HepG2 (cell line): ENCODE data around the gene FSD1. TPM values are rescaled to one million over a fixed set of nuclear protein-coding genes. Genes with fewer than 3 reads are reported as not detected.

Experiments used
- ATAC-seq: fragments of 200-7000 bp; cut with Tn5 transposase; 3 replicates; pipeline ENCODE4 v1.9.1; 2020; ENCODE audit warnings: mild to moderate bottlenecking, moderate library complexity
- BruUV-seq: library from RNA; stranded (reverse); fragments of 400-500 nt; replicated peaks from 2 replicates; lab custom pipeline; 2021; lab: Mats Ljungman, UMichigan
- CTCF ChIA-PET: fragments of 300-600 bp; formaldehyde crosslinking; extraction: SDS; loops from one replicate; lab custom pipeline; 2021; ENCODE audit warnings: low total read pairs, inconsistent platforms, low intra/inter-chr PET ratio; lab: Yijun Ruan, JAX
- POLR2A ChIA-PET: fragments of 350-600 bp; sonication (Branson Sonifier 250); formaldehyde crosslinking; loops from one replicate; lab custom pipeline; 2020; ENCODE audit warnings: antibody characterized with exemption, inconsistent platforms; lab: Yijun Ruan, JAX
- DNase-seq: peaks from one replicate; pipeline ENCODE4 v3.0.0-alpha.2; 2015; ENCODE audit warnings: low spot score
- FAIRE-seq: peaks from 3 replicates; lab custom pipeline; 2011; peaks lifted over from hg19 to GRCh38; lab: Jason Lieb, UNC
- H2AFZ ChIP-seq: one replicate; pipeline ENCODE4 v1.6.1; 2011; ENCODE audit warnings: low read length, inconsistent platforms
- H3K27ac ChIP-seq: fragments of 300-600 bp; 3 replicates; pipeline ENCODE4 v1.8.0; 2011; ENCODE audit warnings: mixed run types, mild to moderate bottlenecking, mixed read lengths, low read length, inconsistent platforms; ENCODE audit not compliant: insufficient read depth; ENCODE audit errors: extremely low read length
- H3K27me3 ChIP-seq, 2 experiments: fragments of 200-600 bp in 1 of 2; 2 replicates in 1 of 2; 3 replicates in 1 of 2; pipeline versions ENCODE4 v1.6.0 to v1.8.0; 2011; ENCODE audit warnings: low read length in 2 of 2, mild to moderate bottlenecking in 2 of 2, moderate library complexity in 2 of 2, inconsistent platforms in 1 of 2; ENCODE audit not compliant: insufficient read depth in 2 of 2, control insufficient read depth in 1 of 2
- H3K36me3 ChIP-seq, 2 experiments: fragments of 200-600 bp in 1 of 2; replicated peaks in 1 of 2; 2 replicates in 1 of 2; 3 replicates in 1 of 2; pipeline versions ENCODE4 v1.5.1 to v1.8.0; 2011; ENCODE audit warnings: low read length in 2 of 2, inconsistent platforms in 1 of 2; ENCODE audit not compliant: insufficient read depth in 2 of 2, control insufficient read depth in 1 of 2
- H3K4me1 ChIP-seq: 2 replicates; pipeline ENCODE4 v1.5.1; 2012; ENCODE audit warnings: low read length, inconsistent platforms; ENCODE audit not compliant: insufficient read depth
- H3K4me2 ChIP-seq: 2 replicates; pipeline ENCODE4 v1.6.0; 2011; ENCODE audit warnings: low read depth, low read length, inconsistent platforms
- H3K4me3 ChIP-seq, 3 experiments: fragments of 200-600 bp in 1 of 3; sonication (generic), shearing (Covaris generic) in 1 of 3; replicated peaks in 1 of 3; 2 replicates each; pipeline ENCODE4 v1.5.1; 2011 to 2016; ENCODE audit warnings: low read length in 3 of 3, inconsistent platforms in 2 of 3, low read depth in 2 of 3, mild to moderate bottlenecking in 2 of 3, control low read depth in 1 of 3, mixed read lengths in 1 of 3; ENCODE audit not compliant: insufficient read depth in 1 of 3
- H3K79me2 ChIP-seq: one replicate; pipeline ENCODE4 v1.6.1; 2011; ENCODE audit warnings: low read length, inconsistent platforms; ENCODE audit not compliant: insufficient read depth
- H3K9ac ChIP-seq: 2 replicates; pipeline ENCODE4 v1.6.0; 2011; ENCODE audit warnings: mild to moderate bottlenecking, low read depth, low read length, inconsistent platforms; ENCODE audit not compliant: insufficient read depth
- H3K9me3 ChIP-seq: 2 replicates; pipeline ENCODE4 v1.5.1; 2012; ENCODE audit warnings: mild to moderate bottlenecking, low read length
- H4K20me1 ChIP-seq: 2 replicates; pipeline ENCODE4 v1.6.0; 2011; ENCODE audit warnings: inconsistent platforms, mild to moderate bottlenecking, low read length, moderate library complexity; ENCODE audit not compliant: insufficient read depth
- FOXM1 ChIP-seq: sonication (generic); formaldehyde crosslinking; IDR thresholded peaks from 2 replicates; pipeline ENCODE4 v1.5.0; 2020; ENCODE audit warnings: missing genetic modification reagents
- PITX1 ChIP-seq: sonication (generic); formaldehyde crosslinking; IDR thresholded peaks from 2 replicates; pipeline ENCODE4 v1.5.1; 2020; ENCODE audit warnings: mild to moderate bottlenecking, missing genetic modification reagents
- POLR2A ChIP-seq, 2 experiments: IDR thresholded peaks; 2 replicates each; pipeline ENCODE4 v1.6.1; 2011; ENCODE audit warnings: low read depth in 2 of 2, low read length in 2 of 2, mild to moderate bottlenecking in 1 of 2, moderate library complexity in 1 of 2; ENCODE audit not compliant: insufficient read depth in 1 of 2
- RELA ChIP-seq: sonication (generic); formaldehyde crosslinking; IDR thresholded peaks from 2 replicates; pipeline ENCODE4 v1.4.0; 2020; ENCODE audit warnings: missing genetic modification reagents
- SIN3B ChIP-seq: fragments of 150-350 bp; IDR thresholded peaks from 2 replicates; pipeline ENCODE4 v1.6.1; 2014; ENCODE audit warnings: low read length
- ZBTB38 ChIP-seq: sonication (generic); formaldehyde crosslinking; IDR thresholded peaks from 2 replicates; pipeline ENCODE4 v1.5.1; 2020; ENCODE audit warnings: mild to moderate bottlenecking, missing genetic modification reagents
- ZNF230 ChIP-seq: sonication (generic); formaldehyde crosslinking; IDR thresholded peaks from 2 replicates; pipeline ENCODE4 v1.4.0; 2020; ENCODE audit warnings: mild to moderate bottlenecking, missing genetic modification reagents
- ZNF652 ChIP-seq: IDR thresholded peaks from 2 replicates; pipeline ENCODE4 v1.6.1; 2016; ENCODE audit warnings: low read depth, borderline replicate concordance
- ZNF761 ChIP-seq: sonication (generic); formaldehyde crosslinking; conservative IDR thresholded peaks from 2 replicates; pipeline ENCODE4 v1.4.0; 2020; ENCODE audit warnings: mild to moderate bottlenecking, missing genetic modification reagents
- WGBS: methylation state at CpG from one replicate; pipeline ENCODE4 v1.1.6; 2017; ENCODE audit warnings: low lambda C conversion rate; 5-methylcytosine and 5-hydroxymethylcytosine counted together
- in situ Hi-C: cut with HindIII; loops from 2 replicates; pipeline ENCODE4 v1.10.0; 2017; ENCODE audit warnings: low pct_unique_long_range_greater_than_20kb; ENCODE audit not compliant: extremely low pct_ligation_motif_present
- intact Hi-C: fragments of 100-400 bp; cut with micrococcal nuclease; formaldehyde crosslinking; loops from one replicate; pipeline ENCODE4 v1.10.0; 2022; ENCODE audit not compliant: unreplicated experiment
- polyA plus RNA-seq, 8 experiments: library from polyadenylated mRNA; depleted of rRNA in 3 of 8; stranded (reverse) in 7 of 8; unstranded in 1 of 8; fragments of >200 nt; fragmentation: Illumina TruSeq in 4 of 8; extraction: Trizol in 4 of 8; gene quantifications; 2 replicates each; pipeline versions ENCODE4 v1.2.1 to v1.2.3, GENCODE V29; 2011 to 2016; ENCODE audit warnings: low read depth in 4 of 8, missing spikeins in 1 of 8, mixed read lengths in 1 of 8; ENCODE audit not compliant: insufficient read depth in 1 of 8
- total RNA-seq, 5 experiments: library from RNA; depleted of rRNA; stranded (reverse); fragments of >200 nt; fragmentation: Illumina TruSeq; extraction: Trizol; gene quantifications; 2 replicates each; pipeline ENCODE4 v1.2.3, GENCODE V29; 2016; ENCODE audit warnings: low read depth in 1 of 5
- TF ChIP-seq, protein P1 (sequence below): sonication (generic); formaldehyde crosslinking; IDR thresholded peaks from 2 replicates; pipeline ENCODE4 v1.4.0; 2020; ENCODE audit warnings: missing genetic modification reagents
- TF ChIP-seq, protein P2 (sequence below): IDR thresholded peaks from 2 replicates; pipeline ENCODE4 v1.4.0; 2020; ENCODE audit warnings: mild to moderate bottlenecking, missing genetic modification reagents

The FSD1 gene
- total and polyA plus RNA-seq, 2 of the 13 experiments (the other 11 are each of a cell fraction or from before 2014, with no cell fraction given): 0.29 to 0.66 TPM

DNA sequence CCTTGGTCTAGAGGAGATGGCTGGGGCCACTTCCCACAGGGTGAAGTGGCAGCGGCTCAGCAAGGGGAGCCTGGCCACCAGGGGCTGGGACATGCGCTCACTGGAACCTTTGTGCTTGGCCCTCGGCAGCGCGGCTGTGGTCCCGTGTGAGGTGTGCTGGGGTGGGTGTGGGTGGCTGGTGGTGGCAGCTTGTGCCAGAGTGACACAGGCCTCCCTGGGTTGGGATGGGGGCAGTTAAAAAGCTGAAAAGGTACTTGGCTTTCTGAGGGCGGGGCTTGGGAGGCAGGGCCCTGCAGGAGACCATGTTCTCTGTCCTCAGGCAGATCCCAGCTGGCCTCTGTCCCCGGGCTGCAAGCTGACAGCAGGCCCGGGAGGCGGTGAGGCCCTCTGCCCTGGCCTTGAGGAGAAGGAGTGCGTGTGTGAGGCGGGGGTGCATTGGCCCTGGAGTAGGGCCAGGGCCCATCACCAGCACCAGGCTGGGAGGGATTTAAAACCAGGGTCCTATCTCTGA, 56.3 kb downstream of the FSD1 start (continued):
- TF ChIP-seq SIN3B: no peak
- TF ChIP-seq, protein P1, sequence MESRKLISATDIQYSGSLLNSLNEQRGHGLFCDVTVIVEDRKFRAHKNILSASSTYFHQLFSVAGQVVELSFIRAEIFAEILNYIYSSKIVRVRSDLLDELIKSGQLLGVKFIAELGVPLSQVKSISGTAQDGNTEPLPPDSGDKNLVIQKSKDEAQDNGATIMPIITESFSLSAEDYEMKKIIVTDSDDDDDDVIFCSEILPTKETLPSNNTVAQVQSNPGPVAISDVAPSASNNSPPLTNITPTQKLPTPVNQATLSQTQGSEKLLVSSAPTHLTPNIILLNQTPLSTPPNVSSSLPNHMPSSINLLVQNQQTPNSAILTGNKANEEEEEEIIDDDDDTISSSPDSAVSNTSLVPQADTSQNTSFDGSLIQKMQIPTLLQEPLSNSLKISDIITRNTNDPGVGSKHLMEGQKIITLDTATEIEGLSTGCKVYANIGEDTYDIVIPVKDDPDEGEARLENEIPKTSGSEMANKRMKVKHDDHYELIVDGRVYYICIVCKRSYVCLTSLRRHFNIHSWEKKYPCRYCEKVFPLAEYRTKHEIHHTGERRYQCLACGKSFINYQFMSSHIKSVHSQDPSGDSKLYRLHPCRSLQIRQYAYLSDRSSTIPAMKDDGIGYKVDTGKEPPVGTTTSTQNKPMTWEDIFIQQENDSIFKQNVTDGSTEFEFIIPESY (CRISPR knock-in tag): peak; percentile 55; the same call in 1 of the 2 replicates
- TF ChIP-seq POLR2A (IDR thresholded peaks at IDR 0.05; ENCODE audit: insufficient read depth in 1 of 2, low read depth in 2 of 2, low read length in 2 of 2): 0 out of 4 replicates have a peak, but pooled peaks of 1 of the 2 experiments have one; percentile 12
- TF ChIP-seq RELA (CRISPR knock-in tag): no peak
- no peak for TF ChIP-seq ZNF230
- no peak for TF ChIP-seq ZNF761 (CRISPR knock-in tag)
- TF ChIP-seq ZBTB38 (CRISPR knock-in tag): 0 out of 2 replicates have a peak, but pooled peaks have one; percentile 36

DNA sequence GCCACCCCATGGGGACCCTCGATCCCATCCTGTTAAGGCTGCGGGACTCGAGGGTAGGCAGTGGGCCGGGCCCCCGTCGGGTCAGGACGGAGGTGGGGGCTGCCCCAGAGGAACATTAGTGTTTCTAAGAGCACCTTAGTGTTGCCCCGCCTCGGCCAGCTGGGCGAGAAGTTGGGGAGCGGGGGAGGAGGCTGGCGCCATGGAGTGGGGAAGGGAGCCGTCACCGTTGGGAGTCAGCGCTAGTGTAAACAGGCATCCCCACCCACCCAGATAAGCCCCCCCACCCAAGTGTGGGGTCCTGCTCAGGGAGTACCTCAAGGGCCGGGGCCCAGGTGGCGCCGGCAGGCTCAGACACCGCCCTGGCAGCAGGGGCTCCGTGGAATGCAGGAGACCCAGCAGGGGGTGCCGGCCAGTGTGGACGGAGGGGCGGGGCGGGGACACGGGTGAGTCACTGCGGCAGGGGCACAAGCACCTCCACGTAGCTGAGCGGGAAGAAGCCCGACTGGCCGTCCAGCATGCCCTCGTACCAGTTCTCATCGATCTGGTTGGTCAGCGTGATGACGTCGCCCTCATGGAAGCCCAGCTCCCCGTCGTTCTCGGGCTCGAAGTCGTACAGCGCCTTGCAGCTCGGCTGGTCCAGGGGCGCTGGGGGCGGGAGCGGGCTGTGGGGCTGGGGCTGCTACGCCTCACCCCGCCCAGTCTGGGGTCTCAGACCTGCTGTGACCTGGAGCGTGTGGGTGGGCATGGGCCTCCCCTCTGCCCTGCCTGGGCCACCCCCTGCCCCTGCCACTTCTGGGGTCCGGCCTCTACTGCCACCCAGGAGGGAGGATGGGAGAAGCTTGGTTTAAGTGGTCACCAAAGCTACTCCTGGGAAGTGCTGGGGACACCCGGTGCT, 57.0 kb downstream of the FSD1 start:
- Histone ChIP-seq H4K20me1 (no peaks in the 10 kb centered on the region), H3K36me3 (peaks cover 25 to 60% of the 10 kb centered on the region in 2 experiments; a peak in 4 of 5 replicates), H3K4me1 (no peaks in the 10 kb centered on the region), H3K4me3 (no peak overlapping the region), H3K27ac (no peak overlapping the region), H3K4me2 (no peak overlapping the region), H3K79me2 (no peaks in the 10 kb centered on the region), H3K9me3 (no peaks in the 10 kb centered on the region), H2AFZ (no peak overlapping the region), H3K9ac (no peak overlapping the region), H3K27me3 (no peaks in the 10 kb centered on the region)
- intact Hi-C loops: no loop called here
- no TSS peak for BruUV-seq
- DNase-seq: no peak
- CTCF ChIA-PET: no interaction called here
- no peak for ATAC-seq
- in situ Hi-C loops: no loop called here
- POLR2A ChIA-PET: interaction anchor here (1.4 to 2.7 kb wide), 3 partner anchors 13 to 33 kb away, joined by 5 to 10 read pairs (median 10); partner anchors contain the start of gene MPND
- no peak for FAIRE-seq
- 98% methylated on average over 25 of the region's 50 CpGs for WGBS
- TF ChIP-seq, protein P2, sequence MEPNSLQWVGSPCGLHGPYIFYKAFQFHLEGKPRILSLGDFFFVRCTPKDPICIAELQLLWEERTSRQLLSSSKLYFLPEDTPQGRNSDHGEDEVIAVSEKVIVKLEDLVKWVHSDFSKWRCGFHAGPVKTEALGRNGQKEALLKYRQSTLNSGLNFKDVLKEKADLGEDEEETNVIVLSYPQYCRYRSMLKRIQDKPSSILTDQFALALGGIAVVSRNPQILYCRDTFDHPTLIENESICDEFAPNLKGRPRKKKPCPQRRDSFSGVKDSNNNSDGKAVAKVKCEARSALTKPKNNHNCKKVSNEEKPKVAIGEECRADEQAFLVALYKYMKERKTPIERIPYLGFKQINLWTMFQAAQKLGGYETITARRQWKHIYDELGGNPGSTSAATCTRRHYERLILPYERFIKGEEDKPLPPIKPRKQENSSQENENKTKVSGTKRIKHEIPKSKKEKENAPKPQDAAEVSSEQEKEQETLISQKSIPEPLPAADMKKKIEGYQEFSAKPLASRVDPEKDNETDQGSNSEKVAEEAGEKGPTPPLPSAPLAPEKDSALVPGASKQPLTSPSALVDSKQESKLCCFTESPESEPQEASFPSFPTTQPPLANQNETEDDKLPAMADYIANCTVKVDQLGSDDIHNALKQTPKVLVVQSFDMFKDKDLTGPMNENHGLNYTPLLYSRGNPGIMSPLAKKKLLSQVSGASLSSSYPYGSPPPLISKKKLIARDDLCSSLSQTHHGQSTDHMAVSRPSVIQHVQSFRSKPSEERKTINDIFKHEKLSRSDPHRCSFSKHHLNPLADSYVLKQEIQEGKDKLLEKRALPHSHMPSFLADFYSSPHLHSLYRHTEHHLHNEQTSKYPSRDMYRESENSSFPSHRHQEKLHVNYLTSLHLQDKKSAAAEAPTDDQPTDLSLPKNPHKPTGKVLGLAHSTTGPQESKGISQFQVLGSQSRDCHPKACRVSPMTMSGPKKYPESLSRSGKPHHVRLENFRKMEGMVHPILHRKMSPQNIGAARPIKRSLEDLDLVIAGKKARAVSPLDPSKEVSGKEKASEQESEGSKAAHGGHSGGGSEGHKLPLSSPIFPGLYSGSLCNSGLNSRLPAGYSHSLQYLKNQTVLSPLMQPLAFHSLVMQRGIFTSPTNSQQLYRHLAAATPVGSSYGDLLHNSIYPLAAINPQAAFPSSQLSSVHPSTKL (CRISPR knock-in tag): no peak
- no peak for TF ChIP-seq ZNF652 (CRISPR knock-in tag)
- no peak for TF ChIP-seq FOXM1 (CRISPR knock-in tag)
- TF ChIP-seq PITX1 (CRISPR knock-in tag): no peak
